GM18520 (cell line): ENCODE results near the gene MMP23B.
"Not testable (repeated sequence)": the region's sequence is repeated elsewhere in the genome, so short reads cannot be mapped to it uniquely, and the experiment has no call there.

Experiments used
- ATAC-seq: cut with Tn5 transposase; IDR thresholded peaks from one replicate; pipeline ENCODE4 v1.9.1; 2021; ENCODE audit not compliant: unreplicated experiment

MMP23B gene

DNA sequence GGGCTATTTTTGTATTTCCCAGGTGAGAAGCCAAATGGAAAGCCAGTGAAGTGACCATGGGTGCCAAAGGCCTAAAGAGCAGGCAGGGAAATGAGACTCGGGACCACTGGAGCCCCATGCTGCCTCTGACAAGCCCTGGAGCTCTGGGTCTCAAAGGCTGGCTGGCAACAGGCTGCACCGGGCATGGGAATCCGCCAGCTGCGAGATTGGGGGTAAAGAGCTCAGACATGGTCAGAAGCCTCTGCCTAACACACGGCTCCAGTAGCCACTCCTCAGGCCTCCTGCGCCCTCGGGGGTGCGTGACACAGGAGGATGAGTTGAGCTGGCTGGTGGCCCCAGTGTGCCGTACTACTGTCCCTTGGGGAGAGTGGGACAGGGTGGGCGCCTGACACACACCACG is 32.3 kb downstream of the MMP23B start:
- ATAC-seq, result not testable (repeated sequence)

DNA sequence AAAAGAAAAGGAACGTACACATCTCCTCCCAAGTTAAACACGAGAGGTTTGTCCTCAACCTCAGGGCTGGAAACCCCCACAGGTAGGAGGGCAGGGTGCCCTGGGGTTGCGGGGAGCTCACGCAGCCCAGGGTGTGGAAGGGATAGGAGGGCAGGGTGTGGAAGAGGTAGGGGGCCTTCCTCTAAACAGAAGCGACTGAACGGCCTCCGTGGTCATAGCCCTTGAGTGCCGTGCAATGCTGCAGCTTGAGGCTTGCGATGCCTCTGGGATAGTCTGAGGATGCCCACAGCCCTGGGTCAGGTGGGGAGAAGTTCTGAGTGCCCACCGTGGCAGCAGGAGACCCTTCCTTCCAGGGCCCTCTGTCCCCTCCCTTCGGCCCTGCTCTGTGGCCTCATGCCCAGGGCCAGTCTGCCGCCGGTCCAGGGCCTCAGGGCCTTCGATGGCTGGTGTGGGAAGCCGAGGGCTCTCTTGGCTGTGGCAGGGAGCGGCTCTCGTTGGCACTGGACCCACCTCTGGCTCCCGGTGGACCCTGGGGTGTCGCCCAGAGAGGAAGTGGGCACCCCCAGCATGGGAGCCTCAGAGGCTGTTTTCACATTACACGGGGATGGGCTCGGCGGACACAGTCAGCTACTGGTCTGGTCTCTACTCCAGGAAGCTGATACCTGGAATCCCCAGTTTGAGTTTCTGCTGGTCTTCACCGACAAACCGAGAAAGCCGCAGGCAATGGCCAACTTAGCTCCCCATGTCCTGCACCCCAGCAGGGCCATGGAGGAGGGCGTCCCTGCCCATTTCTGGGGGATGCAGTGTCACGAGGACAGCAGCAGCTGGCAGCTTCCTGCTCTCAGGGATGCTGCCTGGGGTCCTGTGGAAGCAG is 33.2 kb downstream of the MMP23B start:
- ATAC-seq, result no peak

DNA sequence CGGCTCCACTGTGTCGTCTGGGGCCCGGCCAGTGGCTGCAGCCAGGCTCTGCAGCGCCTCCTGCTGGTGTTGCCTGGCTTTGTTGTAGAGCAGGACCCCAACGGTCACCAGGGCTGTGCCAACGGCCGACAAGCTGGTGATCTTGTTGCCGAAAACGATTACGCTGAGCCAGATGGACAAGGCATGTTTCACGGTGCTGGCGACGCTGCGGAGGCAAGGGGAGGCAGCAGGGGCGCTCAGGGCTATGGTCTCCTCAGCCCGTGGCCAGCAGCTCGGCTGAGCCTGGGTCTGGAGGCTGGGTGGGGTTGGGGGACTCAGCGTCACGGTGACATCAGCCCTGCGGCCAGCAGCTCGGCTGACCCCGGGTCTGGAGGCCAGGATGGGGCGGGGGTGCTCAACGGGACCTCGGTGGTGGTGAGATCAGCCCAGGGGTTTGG is 33.9 kb downstream of the MMP23B start:
- no peak for ATAC-seq

DNA sequence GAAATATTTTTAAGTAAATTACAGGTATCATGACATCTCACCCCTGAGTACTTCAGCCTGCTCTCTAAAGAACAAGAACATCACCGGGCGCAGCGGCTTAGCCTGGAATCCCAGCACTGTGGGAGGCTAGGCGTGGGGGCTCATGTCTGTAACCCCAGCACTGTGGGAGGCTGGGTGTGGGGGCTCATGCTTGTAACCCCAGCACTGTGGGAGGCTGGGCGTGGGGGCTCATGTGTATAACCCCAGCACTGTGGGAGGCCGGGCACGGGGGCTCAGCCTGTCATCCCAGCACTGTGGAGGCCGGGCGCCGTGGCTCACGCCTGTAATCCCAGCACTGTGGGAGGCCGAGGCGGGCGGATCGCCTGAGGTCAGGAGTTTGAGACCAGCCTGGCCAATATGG is 34.6 kb downstream of the MMP23B start:
- ATAC-seq, result no peak

DNA sequence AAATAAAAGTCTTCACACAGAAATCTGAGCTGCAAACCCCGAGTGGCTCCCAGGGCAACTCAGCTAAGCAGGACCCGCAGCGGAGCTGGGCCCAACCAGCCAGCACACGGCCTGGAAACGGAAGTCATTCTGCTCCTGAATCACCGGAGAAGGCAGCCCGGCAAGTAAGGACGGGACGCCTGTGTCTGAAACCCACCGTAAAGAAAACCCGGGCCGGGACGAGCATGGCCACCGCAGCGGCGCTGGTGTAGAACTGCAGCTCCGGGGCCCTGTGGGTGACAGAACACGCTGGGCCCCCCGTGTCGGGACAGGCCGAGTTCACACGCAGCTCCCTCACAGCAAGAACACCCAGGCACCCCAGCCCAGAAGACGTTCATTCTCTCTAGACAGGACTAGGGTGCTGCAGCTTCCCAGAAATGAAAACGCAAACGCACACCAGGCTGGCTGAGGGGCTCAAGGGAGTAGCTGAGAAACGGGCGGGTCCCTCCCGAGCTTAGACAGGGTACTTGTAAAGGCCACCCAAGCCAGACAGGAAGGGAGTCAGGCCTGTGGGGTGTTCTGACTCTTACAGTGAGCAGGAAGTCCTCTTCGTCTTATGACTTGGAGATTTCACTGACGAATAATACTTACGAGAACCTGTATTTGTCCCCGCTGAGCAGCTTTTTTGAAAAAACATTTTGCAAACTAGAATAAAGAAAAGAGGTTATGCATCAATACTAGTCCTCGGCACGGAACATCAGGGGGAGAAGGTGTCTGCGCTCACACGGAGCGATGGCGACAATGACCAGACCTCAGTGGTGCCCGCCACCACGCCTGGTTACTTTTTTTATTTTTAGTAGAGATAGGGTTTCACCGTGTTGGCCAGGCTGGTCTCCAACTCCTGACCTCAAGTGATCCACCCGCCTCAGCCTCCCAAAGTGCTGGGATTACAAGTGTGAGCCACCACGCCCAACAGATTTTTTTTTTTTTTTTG is 37.8 kb downstream of the MMP23B start:
- ATAC-seq, result no peak

DNA sequence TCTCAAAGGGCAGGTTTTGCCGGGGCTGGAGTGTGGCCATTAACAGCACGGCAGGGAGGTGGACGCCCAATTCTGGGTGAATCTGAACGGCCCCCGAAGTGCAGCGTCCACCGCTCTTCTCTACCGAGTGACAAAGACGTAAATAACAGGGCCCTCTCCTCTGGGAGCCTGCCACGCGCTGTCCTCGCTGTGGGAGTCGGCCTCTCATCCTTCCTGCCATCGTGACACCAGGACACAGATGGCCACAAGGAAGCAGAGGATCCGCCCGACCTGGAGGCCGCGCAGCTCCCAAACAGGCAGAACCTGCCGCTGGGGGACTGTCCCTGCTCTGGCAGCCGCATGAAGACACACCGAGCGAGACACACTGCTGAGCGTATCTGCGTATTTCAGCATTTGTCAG is 38.9 kb downstream of the MMP23B start:
- no peak for ATAC-seq

DNA sequence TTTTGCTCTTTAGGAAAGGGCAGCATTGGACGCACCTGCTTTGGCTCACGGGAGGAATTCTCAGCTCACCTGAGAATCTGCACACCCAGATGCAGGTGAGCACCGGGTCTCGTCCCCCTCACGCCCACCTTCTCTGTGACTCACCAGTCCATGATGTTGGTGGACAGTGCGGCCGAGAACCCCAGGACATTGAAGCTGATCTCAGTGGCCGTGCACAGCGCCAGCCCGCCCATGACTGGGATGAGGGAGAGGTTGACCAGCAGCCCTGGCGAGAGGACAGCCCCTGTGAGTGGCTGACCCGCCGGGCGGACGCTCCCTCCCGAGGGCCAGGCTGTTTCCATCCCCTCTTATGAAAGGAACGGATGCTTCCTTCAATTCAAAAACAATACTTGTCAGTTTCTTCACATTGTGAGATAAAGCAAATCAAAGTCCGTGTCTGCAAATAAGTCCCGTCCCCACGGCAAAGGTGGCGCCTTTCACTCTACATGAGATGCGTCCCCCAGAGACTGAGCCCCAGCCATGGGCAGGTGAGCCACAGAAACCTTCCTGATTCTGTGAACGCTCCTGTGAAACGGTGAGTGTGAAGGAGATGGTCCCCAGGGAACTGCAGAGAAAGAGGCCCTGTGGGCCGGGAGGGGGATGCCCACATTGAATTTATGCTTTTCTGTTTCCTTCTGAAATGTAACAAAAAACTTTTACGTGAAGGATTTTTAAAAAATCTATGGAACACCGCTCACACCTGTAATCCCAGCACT is 39.6 kb downstream of the MMP23B start:
- no peak for ATAC-seq

DNA sequence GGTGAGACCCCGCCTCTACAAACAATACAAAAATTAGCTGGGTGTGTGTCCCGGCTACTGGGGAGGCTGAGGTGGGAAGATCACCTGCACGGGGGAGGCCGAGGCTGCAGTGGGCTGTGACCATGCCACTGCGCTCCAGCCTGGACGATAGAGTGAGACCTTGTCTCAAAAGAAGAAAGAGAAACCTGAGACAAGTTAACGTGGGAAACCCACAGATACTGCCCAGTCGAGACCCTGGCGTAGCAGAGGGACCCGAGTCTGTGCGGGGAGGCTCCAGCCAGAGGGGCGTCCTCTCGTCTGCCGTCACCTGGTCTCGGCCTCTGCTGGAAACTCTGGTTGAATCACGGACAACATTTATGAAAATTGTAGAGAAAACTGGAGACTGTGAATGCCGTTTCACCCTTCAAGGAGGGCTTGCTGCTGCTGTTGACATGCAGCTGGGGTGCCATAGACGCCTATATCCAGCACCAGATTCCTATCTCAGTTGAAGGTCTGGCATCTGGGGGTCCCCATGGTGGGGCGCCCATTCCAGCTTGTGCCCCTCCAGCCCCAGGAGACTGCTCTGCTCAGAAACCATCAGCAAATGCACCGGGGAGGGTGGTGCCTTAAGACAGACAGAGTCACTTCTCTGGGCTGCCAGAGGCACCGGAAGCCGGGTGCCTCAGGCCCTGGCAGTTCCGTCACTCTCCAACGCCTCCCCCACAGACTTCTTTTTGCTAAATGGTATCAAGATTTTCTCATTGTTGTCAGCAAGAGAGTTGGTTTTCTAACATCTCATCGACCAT is 40.4 kb downstream of the MMP23B start:
- no peak for ATAC-seq

DNA sequence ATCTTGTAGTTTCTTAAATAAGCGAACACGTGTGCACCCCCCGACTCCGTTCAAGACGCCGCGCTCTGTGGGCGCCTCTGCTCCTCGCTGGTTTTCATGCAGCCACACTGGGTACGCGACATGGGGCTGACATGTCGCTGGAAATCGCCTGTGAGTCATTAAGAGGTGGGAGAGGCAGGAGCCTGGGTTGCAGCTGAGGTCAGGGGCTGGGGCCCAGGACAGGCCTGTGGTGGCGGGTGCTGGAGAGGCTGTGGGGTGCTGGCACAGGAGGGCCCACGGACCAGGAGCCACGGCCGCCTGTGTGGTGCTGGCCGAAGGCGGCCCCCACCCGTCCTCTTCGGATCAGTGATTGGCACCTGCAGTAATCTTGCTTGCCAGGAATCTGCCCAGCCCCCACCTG is 42.8 kb downstream of the MMP23B start:
- ATAC-seq, result not testable (repeated sequence)

DNA sequence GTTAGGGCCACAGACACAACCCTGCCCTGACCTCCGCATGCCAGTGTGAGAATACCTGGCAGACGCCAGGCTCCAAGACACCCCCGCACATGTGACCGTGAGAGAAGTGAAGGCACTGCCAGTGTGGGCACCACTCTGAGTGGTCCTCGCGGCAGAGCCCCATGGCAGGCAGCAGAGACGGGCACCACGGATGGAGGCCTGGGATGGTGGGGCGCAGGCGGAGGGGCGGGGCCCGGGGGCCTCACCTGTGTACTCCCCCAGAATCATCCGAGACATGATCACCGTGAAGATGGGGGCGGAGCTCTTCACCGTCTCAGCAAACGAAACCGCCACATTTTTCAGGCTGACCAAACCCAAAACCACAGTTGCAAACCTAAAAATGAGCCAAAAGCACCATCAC is 43.2 kb downstream of the MMP23B start:
- ATAC-seq, result not testable (repeated sequence)

DNA sequence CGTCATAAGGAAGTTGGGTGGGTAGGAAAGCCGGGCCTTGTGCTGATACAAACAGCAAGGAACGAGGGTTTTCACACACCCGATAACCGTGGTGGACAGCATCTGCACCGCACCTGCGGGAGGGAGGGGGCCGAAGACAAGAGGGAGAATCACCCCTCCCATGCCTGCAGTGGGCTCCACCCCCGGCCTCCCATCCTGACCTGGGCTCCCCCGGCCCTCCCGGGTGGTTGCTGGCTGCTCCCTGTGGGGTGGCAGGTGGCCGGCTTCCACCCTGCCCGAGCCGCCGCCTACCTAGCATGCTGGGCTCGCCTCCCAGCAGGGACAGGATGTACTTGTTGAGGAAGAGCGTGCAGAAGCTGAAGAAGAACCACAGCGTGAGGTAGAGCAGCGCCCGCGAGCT is 44.1 kb downstream of the MMP23B start:
- not testable (repeated sequence) for ATAC-seq

DNA sequence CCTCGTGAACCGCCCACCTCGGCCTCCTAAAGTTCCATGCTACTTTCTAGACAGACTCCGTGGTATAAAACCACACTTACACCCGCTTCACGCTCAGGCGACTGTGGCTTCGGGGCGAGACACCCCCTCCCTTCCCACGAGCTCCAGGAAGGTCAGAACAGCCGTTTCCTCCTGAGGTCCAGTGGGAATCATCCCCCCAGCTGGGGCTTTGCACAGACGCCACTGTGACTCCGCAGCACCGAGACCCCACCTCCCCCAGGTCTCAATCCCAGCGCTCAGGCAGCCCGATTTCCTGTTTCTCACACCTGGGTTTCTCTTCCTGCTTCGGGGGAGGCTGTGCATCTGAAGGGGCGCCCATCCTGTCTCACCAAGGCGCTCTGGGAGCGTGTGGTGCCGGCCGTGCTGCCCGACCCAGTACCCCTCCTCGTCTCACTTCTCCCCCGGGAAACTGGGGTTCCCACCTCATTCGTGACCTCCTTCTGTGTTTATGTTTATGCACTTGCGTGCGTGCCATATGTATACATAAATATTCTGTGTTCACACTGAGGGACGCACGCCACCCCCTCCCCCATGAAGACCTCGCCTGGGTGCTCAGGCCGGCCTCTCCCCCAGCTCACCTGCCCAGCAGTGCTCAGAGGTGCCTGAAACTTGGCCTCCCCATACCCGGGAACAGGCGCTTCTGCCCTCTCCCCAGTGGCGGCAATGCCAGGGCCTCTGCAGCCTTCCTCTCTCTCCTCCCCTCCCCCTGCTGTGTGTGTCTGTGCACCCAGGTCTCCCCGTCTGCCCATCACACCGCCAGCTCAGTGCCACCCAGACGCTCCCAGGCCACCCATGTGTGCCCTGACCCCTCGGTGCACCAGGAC is 46.0 kb downstream of the MMP23B start:
- ATAC-seq, result peak; percentile 34

DNA sequence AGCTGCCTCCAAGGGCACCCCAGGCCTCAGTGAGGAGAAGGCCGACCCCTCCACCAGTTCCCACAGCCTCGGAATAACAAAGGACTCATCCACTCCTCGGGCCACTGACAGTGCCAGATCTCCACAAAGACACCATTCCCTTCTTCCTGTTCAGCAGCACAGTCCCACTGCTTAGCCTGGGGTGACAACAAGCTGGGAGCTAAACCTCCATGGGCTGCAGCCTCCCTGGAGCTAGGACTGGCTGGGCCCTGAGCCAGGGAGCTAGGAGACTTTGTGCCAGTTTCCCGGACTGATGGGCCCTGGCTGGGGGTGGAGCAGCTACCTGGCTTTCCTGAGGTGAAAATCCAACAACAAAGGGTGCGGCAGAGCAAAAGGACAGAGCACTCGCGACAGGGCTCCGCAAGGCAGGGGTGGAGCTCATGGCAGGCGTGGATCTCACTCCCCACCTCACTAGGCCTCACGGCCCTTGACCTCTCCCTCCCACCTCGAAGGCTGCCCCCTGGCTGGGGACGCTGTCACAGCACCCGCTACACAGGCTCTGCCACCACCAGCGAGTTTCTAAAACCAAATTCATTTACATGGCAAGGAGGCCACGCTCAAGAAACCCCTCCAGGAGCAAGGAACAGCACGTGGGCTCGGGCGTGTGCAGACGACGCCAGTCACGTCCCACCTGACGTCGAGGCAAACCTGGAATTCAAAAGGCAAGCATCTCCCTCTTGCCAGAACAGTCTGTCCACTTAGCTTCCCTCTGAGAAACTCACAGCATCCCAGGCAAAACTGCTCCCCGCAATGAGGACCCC is 46.8 kb downstream of the MMP23B start:
- no peak for ATAC-seq

DNA sequence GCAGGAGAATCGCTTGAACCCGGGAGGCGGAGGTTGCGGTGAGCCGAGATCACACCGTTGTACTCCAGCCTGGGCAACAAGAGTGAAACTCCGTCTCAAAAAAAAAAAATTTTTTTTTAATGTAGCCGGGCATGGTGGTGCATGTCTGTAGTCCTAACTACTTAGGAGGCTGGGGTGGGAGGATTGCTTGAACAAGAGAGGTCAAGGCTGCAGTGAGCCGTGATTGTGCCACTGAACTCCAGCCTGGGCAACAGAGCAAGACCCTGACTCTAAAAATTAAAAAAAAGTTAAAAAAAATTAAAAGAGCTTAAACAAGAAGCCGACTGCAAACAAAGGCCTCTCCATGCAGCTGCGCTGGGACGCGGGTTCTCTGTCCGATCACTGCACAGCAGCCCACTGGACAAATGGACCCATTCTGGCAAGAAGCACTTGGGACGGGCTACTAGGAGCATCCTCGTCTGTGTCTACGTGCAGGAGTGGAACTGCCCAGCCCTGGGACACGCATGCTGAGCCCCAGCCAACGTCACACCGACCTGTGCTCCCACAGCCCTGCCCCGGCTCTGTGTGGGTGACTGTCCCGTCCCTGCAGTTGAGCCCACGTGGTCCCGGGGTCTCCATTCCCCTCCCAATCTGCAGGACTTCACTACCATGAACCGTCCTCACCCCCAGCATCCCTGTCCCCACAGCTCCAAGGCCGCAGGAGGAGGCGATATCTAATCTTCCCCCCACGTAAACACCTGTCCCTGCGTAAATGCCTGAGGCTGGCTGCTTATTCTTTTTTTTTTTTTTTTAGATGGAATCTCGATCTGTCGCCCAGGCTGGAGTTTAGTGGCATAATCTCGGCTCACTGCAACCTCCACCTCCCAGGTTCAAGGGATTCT is 48.3 kb downstream of the MMP23B start:
- ATAC-seq, result no peak

DNA sequence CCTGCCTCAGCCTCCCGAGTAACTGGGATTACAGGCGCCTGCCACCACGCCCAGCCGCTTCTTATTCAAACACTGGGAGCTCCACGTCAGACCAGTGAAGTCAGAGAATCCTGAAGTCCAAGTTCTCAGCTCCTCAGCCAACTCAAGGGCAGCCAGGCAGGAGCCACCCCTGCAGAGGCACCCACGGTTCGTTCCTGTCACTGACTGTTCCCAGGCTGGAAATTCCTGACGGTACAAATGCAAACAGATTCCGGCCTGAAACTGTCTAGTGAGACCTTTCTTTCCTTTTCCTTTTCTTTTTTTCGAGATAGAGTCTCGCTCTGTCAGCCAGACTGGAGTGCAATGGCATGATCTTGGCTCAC is 48.9 kb downstream of the MMP23B start:
- no peak for ATAC-seq

DNA sequence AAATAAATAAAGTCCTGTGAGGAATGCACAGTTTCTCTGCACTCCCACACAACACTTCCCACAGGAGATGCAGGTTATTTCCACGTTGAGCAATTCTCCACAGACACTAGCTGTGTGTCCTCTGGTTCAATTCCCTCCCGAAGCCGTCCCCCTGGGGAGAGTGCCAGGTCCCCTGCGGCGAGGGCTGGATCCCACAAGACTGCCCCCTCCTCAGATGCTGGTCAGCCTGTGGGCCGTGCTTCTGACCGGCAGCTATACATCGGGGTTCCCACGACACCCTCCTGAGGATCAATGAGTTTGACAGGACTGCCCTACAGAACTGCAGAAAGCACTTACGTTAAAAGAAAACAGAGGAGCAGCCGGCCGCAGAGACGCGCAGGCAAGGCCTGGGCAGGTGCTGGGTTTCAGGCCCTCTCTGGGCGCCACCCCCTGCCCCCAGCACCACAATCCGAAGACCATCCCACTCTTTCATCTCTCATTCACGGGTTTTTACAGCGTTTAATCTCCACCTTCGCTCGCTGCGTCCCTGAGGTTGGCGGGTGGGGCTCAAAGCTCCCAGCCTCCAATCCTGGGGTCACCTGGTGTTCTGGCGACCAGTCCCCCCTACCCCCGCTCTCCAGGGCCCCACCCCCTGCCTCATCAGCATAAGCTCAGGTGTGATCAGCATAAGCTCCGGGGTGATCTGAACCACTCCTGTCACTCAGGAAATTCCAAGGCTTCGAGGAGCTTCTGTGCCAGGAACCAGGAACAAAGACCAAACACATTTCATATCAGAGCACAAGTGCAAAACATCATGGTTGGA is 51.3 kb downstream of the MMP23B start:
- ATAC-seq, result no peak
